Testis (tissue), 3 donors: ENCODE results near the gene LBH. TPM values are rescaled to one million over a fixed set of nuclear protein-coding genes. Genes with fewer than 3 reads are reported as not detected.

Experiments used
- DNase-seq: peaks from one replicate; pipeline ENCODE4 v3.0.0-alpha.2; 2019
- H3K27ac ChIP-seq, 2 donors: fragments of 200-600 bp; sonication (generic); one replicate each; pipeline ENCODE4 v1.5.1; 2019
- H3K27me3 ChIP-seq: fragments of 200-600 bp; sonication (generic); one replicate; pipeline ENCODE4 v1.5.1; 2019
- H3K36me3 ChIP-seq: fragments of 200-600 bp; sonication (generic); one replicate; pipeline ENCODE4 v1.5.1; 2017; ENCODE audit warnings: low read depth; ENCODE audit errors: missing control alignments
- H3K4me1 ChIP-seq: fragments of 200-600 bp; sonication (generic); one replicate; pipeline ENCODE4 v1.5.1; 2019
- H3K4me3 ChIP-seq, 2 donors: fragments of 200-600 bp; sonication (generic); one replicate each; pipeline ENCODE4 v1.5.1; 2017 to 2019
- H3K9me3 ChIP-seq: fragments of 200-600 bp; sonication (generic); one replicate; pipeline ENCODE4 v1.5.1; 2017
- CTCF ChIP-seq, 3 experiments: fragments of 450-650 bp in 2 of 3; fragments of 200-600 bp in 1 of 3; sonication (generic) in 1 of 3; IDR thresholded peaks; one replicate each; pipeline ENCODE4 v1.5.1; 2016 to 2019; ENCODE audit warnings: antibody characterized with exemption in 3 of 3, mild to moderate bottlenecking in 2 of 3, moderate library complexity in 1 of 3
- POLR2A ChIP-seq: fragments of 450-650 bp; IDR thresholded peaks from one replicate; pipeline ENCODE4 v1.6.1; 2017; ENCODE audit warnings: antibody characterized with exemption, mild to moderate bottlenecking, moderate library complexity
- WGBS, 2 donors: methylation state at CpG; one replicate each; pipeline ENCODE4 v1.1.5; 2018; 5-methylcytosine and 5-hydroxymethylcytosine counted together
- intact Hi-C: fragments of 100-400 bp; cut with DNase I; formaldehyde crosslinking; loops from one replicate; pipeline ENCODE4 v1.15.1; 2023; ENCODE audit warnings: low total_unique reads
- polyA plus RNA-seq: library from polyadenylated mRNA; stranded (reverse); fragments of 350-450 nt; fragmentation: Illumina TruSeq; extraction: RNeasy Lipid Tissue Mini Kit (QIAGEN cat#74804); gene quantifications from one replicate; pipeline ENCODE4 v1.2.3, GENCODE V29; 2014; ENCODE audit warnings: low read depth, low replicate concordance; ENCODE audit not compliant: insufficient read depth
- total RNA-seq, 2 donors: library from RNA; depleted of rRNA; stranded (reverse); fragments of >200 nt; gene quantifications; one replicate each; pipeline ENCODE4 v1.2.3, GENCODE V29; 2016

Gene LBH
- total and polyA plus RNA-seq, 3 donors from 2014 or later: 23.9 to 32.1 (median 25.7) TPM

GRCh38 chr2:30273574-30273929 lies 42.2 kb downstream of the LBH start:
- 92 to 100% methylated on average over 3 of the region's 3 CpGs for WGBS, 2 donors
- no peaks in the 10 kb centered on the region for H3K9me3 ChIP-seq

GRCh38 chr2:30275256-30275655 lies 43.9 kb downstream of the LBH start:
- Histone ChIP-seq H3K36me3 (no peaks in the 10 kb centered on the region), H3K9me3 (no peaks in the 10 kb centered on the region), H3K4me3 (no peak overlapping the region), H3K27me3 (no peaks in the 10 kb centered on the region), H3K4me1 (no peaks in the 10 kb centered on the region), H3K27ac (no peak overlapping the region)
- intact Hi-C loops: no loop called here
- no peak for DNase-seq
- WGBS, 2 donors: 91 to 93% methylated on average over 3 of the region's 3 CpGs
- TF ChIP-seq CTCF (IDR thresholded peaks at IDR 0.05) (no peak), POLR2A (no peak)

More at GRCh38 chr2:30273574-30273929, 42.2 kb downstream of the LBH start:
- intact Hi-C loops: no loop called here
- Histone ChIP-seq H3K4me1 (no peaks in the 10 kb centered on the region), H3K27ac (no peak overlapping the region), H3K27me3 (no peaks in the 10 kb centered on the region), H3K4me3 (no peak overlapping the region), H3K36me3 (no peaks in the 10 kb centered on the region)
- TF ChIP-seq CTCF (IDR thresholded peaks at IDR 0.05) (no peak), POLR2A (no peak)
- DNase-seq: no peak

- WGBS, 2 donors: 81 to 89% methylated on average over 4 of the region's 4 CpGs
- no peaks in the 10 kb centered on the region for H3K36me3 ChIP-seq
Observed at GRCh38 chr2:30276455-30276911, 45.1 kb downstream of the LBH start.

GRCh38 chr2:30277582-30277981 lies 46.2 kb downstream of the LBH start:
- no peaks in the 10 kb centered on the region for H3K27me3 ChIP-seq
- H3K27ac ChIP-seq: no peak overlapping the region
- no peak for DNase-seq
- TF ChIP-seq CTCF (IDR thresholded peaks at IDR 0.05) (no peak), POLR2A (no peak)
- intact Hi-C loops: no loop called here
- H3K4me3 ChIP-seq: no peak overlapping the region
- H3K9me3 ChIP-seq: no peaks in the 10 kb centered on the region
- H3K4me1 ChIP-seq: no peaks in the 10 kb centered on the region
- WGBS, 2 donors: 74 to 93% methylated on average over 3 of the region's 3 CpGs
- no peaks in the 10 kb centered on the region for H3K36me3 ChIP-seq

More at GRCh38 chr2:30276455-30276911, 45.1 kb downstream of the LBH start:
- Histone ChIP-seq H3K9me3 (no peaks in the 10 kb centered on the region), H3K4me3 (no peak overlapping the region), H3K27ac (no peak overlapping the region), H3K4me1 (no peaks in the 10 kb centered on the region), H3K27me3 (no peaks in the 10 kb centered on the region)
- no peak for TF ChIP-seq CTCF (IDR thresholded peaks at IDR 0.05)
- TF ChIP-seq POLR2A: no peak
- intact Hi-C loops: no loop called here
- DNase-seq: no peak

GRCh38 chr2:30278419-30278818 lies 47.1 kb downstream of the LBH start:
- H3K4me1 ChIP-seq: no peaks in the 10 kb centered on the region
- no peak overlapping the region for H3K4me3 ChIP-seq
- no peak for TF ChIP-seq CTCF (IDR thresholded peaks at IDR 0.05)
- no peak for TF ChIP-seq POLR2A
- H3K27ac ChIP-seq: no peak overlapping the region
- H3K27me3 ChIP-seq: no peaks in the 10 kb centered on the region
- WGBS, 2 donors: 84 to 90% methylated on average over 1 of the region's 1 CpG
- no peaks in the 10 kb centered on the region for H3K36me3 ChIP-seq
- H3K9me3 ChIP-seq: no peaks in the 10 kb centered on the region
- intact Hi-C loops: no loop called here
- DNase-seq: no peak
